Measurements from ENCODE around the gene SSC5D.

SSC5D gene

DNA sequence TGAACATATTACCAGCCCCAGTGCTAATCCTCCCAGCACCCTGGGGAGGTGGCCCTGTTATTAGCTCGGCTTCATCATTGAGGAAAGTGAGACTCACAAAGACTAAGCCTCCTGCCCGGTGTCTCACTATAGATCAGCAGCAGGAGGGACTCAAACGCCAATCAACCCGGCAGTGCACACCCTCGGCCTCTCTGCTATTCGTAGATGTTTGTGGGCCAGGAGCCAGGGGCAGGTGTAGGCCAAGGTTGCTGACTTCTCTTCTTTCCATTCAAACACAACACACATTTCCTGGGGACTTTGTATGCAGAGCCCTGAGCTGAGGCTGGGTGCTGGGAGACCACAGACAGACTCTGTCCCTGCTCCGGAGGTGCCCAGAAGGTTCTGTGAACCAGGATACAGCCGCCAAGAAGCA lies 66.5 kb downstream of the SSC5D start:
- no peaks in the 10 kb centered on the region for H3K36me3 Mint-ChIP-seq
- H3K9me3 Mint-ChIP-seq, result no peaks in the 10 kb centered on the region
- no peaks in the 10 kb centered on the region for H3K27me3 Mint-ChIP-seq
- no peaks in the 10 kb centered on the region for H3K4me1 Mint-ChIP-seq
- no peak overlapping the region for H3K27ac Mint-ChIP-seq
- no peak overlapping the region for H3K4me3 Mint-ChIP-seq

DNA sequence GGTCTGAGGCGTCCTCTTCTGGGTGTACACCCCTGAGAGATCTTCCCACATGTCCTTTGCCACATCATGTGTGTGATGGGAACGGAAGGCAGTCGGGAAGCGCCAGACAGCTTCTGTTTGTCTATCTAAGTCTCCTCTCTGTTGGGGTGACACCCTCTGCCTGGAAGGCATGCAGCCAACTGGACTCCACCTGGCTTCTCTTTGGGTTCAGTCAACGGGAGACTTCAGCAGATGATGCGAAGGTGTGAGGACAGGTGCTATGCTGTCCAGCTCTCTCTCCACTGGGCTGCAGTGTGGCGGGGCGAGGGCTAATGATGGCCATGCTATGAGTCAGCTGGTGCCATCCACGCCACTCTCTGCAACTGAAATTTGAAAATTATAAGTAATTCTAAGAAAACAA lies 71.4 kb downstream of the SSC5D start:
- H3K27me3 Mint-ChIP-seq, result no peaks in the 10 kb centered on the region
- no peaks in the 10 kb centered on the region for H3K4me1 Mint-ChIP-seq
- no peaks in the 10 kb centered on the region for H3K9me3 Mint-ChIP-seq
- no peak overlapping the region for H3K4me3 Mint-ChIP-seq
- no peaks in the 10 kb centered on the region for H3K36me3 Mint-ChIP-seq
- H3K27ac Mint-ChIP-seq, result no peak overlapping the region

DNA sequence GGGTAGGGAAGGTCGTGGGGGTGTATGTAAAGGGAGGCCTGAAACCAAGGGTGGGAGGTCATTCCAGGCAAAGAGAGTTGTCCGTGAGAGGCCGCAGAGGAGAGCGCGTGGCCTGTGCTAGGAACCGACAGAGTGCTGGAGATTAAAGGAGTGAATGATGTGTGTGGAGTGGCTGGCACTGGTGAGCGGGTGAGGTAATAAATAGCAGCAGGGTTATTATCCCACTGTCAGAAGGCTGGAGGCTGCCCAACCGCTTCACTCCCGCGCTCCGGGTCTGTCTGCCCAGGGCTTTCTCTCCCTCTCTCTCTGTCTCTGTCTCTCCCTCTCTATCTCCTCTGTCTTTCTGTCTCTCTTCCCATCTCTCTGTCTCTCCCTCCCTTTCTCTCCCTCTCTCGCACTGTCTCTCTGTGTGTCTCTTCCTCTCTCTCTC lies 75.0 kb downstream of the SSC5D start:
- Mint-ChIP-seq H3K9me3 (no peaks in the 10 kb centered on the region), H3K4me3 (no peak overlapping the region), H3K4me1 (no peaks in the 10 kb centered on the region), H3K27ac (no peak overlapping the region), H3K27me3 (peaks cover 2% of the 10 kb centered on the region), H3K36me3 (no peaks in the 10 kb centered on the region)

DNA sequence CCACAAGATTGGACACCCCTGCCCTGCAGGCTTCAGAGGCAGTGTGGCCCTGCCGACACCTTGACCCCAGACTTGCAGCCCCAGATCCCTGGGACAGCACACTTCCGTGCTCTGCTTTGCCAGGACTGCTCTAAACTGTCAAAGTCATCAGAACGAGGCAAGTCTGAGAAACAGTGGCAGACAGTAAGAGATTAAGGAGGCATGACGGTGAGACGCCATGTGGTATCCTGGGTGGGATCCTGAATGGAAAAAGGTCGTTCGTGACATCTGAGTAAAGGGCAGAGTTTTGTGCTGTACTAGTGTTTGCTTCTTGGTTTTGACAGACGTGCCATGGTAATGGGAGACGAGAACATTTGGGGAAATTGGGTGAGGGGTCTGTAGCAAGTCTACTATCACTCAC lies 78.6 kb downstream of the SSC5D start:
- H3K27ac Mint-ChIP-seq, result no peak overlapping the region
- H3K27me3 Mint-ChIP-seq, result peaks cover 2% of the 10 kb centered on the region
- H3K4me1 Mint-ChIP-seq, result no peaks in the 10 kb centered on the region
- no peaks in the 10 kb centered on the region for H3K36me3 Mint-ChIP-seq
- H3K4me3 Mint-ChIP-seq, result no peak overlapping the region
- no peaks in the 10 kb centered on the region for H3K9me3 Mint-ChIP-seq

GRCh38 chr19:55567708-55568328 lies 79.6 kb downstream of the SSC5D start:
- Mint-ChIP-seq H3K27me3 (peaks cover 2% of the 10 kb centered on the region), H3K9me3 (no peaks in the 10 kb centered on the region)

More at GRCh38 chr19:55567708-55568328, 79.6 kb downstream of the SSC5D start:
- H3K27ac Mint-ChIP-seq, result no peak overlapping the region
- no peak overlapping the region for H3K4me3 Mint-ChIP-seq
- H3K4me1 Mint-ChIP-seq, result no peaks in the 10 kb centered on the region
- H3K36me3 Mint-ChIP-seq, result no peaks in the 10 kb centered on the region

Measured in activated naive CD4-positive, alpha-beta T cell treated with anti-CD3 and anti-CD28 coated beads, Interleukin-2, amount 50 U/mL, for 24 hours (primary cell).